GM10266 (cell line): ENCODE measurements around the gene SKI.

Source experiments
- DNase-seq: peaks from one replicate; pipeline ENCODE4 v3.0.0; 2012; ENCODE audit errors: extremely low spot score
- TF ChIP-seq, protein P1 (sequence below): IDR thresholded peaks from 2 replicates; pipeline ENCODE4 v1.5.1; 2012; ENCODE audit warnings: mild to moderate bottlenecking, low read depth; ENCODE audit not compliant: control insufficient read depth, insufficient read depth; ENCODE audit errors: missing control alignments

Gene SKI

DNA sequence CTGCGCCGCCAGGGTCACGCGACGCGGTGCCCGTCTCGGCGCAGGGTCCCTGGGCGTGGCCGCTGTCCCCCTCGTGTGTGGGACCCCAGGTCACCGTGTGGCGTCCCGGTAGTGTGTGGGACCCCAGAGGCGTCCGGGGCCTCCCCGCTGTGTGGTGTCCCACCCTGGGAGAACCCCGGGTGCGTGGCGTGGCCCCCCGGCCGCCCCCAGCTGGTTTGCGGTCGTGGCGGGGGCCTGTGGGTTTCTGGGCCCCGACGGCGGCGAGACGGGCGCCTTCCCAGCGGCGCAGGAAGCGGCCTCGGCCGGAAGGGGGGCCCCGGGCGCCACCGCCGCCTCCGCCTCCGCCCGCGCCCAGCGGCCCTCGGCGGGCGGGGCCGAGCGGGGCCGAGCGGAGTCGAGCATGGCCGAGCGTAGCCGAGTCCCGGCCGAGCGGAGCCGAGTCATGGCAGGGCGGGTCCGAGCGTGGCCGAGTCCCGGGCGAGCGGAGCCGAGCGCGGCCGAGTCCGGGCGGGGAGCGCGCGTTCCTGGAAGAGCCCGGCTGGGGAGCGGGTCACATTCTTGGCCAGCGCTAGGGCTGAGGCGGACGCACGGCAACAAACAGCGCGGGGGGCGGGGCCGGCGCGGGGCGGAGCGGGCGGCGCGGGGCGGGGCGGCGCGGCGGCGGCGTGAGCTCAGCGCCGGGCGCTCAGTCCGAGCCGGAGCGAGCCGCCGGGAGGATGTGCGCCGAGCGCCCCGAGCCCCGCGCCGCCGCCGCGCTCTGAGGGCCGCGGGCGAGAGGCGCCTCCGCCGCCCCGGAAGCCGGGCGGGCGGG, 568 bp upstream of the SKI start:
- TF ChIP-seq, protein P1, sequence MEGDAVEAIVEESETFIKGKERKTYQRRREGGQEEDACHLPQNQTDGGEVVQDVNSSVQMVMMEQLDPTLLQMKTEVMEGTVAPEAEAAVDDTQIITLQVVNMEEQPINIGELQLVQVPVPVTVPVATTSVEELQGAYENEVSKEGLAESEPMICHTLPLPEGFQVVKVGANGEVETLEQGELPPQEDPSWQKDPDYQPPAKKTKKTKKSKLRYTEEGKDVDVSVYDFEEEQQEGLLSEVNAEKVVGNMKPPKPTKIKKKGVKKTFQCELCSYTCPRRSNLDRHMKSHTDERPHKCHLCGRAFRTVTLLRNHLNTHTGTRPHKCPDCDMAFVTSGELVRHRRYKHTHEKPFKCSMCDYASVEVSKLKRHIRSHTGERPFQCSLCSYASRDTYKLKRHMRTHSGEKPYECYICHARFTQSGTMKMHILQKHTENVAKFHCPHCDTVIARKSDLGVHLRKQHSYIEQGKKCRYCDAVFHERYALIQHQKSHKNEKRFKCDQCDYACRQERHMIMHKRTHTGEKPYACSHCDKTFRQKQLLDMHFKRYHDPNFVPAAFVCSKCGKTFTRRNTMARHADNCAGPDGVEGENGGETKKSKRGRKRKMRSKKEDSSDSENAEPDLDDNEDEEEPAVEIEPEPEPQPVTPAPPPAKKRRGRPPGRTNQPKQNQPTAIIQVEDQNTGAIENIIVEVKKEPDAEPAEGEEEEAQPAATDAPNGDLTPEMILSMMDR = no peak
- peak; percentile 100 for DNase-seq

DNA sequence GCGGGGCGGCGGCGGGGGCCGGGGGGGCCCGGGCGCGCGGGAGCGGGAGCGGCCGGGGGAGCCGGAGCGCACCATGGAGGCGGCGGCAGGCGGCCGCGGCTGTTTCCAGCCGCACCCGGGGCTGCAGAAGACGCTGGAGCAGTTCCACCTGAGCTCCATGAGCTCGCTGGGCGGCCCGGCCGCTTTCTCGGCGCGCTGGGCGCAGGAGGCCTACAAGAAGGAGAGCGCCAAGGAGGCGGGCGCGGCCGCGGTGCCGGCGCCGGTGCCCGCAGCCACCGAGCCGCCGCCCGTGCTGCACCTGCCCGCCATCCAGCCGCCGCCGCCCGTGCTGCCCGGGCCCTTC, 546 bp downstream of the SKI start:
- DNase-seq = peak; percentile 66
- TF ChIP-seq, protein P1 = no peak

DNA sequence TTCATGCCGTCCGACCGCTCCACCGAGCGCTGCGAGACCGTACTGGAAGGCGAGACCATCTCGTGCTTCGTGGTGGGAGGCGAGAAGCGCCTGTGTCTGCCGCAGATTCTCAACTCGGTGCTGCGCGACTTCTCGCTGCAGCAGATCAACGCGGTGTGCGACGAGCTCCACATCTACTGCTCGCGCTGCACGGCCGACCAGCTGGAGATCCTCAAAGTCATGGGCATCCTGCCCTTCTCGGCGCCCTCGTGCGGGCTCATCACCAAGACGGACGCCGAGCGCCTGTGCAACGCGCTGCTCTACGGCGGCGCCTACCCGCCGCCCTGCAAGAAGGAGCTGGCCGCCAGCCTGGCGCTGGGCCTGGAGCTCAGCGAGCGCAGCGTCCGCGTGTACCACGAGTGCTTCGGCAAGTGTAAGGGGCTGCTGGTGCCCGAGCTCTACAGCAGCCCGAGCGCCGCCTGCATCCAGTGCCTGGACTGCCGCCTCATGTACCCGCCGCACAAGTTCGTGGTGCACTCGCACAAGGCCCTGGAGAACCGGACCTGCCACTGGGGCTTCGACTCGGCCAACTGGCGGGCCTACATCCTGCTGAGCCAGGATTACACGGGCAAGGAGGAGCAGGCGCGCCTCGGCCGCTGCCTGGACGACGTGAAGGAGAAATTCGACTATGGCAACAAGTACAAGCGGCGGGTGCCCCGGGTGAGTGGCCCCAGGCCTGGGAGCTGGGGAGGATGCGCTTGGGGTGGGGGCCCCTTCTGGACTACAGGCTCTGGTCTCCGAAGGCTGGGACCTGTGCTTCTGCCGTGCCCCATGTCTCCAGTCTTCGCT, 1.1 kb downstream of the SKI start:
- DNase-seq = peak; percentile 67
- TF ChIP-seq, protein P1 = peak; percentile 25

DNA sequence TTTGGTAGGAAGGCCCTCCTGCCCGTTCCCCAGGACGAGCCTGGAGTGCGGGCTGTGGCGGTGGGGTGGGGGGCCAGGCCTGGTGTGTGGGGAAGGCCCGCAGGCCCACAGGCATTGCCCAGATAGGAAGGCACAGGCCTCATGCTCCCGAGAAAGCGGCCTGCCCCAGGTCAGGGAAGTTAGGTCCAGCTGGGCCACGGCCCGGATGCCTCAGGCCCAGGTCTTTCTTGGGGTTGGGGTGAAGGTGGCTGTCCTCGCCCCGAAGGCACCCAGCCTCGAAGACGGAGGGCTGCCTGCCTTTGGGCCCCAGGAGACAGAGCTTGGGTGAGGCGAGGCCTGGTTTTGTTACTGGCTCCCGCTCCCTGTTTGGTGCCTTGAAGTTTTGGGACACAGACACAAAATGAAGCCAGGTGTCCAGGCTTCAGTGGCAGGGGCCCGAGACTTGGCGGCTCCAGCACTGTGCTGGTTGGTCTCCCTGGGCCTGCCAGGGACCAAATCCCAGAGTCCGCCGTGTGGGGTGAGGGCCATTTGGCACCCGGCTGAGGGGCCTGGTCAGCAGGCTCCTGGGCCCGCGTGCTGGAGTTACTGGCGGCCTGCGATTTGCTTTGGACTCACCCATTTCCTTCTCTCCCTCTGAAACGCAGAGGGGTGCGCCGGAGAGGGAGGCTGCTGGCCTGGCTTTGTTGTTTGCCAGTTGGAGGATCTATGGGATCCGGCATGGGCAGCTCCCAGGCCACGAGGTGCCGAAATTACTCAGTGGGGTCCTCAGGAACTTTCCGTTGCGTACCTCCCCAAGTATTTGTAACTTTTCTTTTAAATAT, 2.0 kb downstream of the SKI start:
- TF ChIP-seq, protein P1 = no peak
- no peak for DNase-seq

DNA sequence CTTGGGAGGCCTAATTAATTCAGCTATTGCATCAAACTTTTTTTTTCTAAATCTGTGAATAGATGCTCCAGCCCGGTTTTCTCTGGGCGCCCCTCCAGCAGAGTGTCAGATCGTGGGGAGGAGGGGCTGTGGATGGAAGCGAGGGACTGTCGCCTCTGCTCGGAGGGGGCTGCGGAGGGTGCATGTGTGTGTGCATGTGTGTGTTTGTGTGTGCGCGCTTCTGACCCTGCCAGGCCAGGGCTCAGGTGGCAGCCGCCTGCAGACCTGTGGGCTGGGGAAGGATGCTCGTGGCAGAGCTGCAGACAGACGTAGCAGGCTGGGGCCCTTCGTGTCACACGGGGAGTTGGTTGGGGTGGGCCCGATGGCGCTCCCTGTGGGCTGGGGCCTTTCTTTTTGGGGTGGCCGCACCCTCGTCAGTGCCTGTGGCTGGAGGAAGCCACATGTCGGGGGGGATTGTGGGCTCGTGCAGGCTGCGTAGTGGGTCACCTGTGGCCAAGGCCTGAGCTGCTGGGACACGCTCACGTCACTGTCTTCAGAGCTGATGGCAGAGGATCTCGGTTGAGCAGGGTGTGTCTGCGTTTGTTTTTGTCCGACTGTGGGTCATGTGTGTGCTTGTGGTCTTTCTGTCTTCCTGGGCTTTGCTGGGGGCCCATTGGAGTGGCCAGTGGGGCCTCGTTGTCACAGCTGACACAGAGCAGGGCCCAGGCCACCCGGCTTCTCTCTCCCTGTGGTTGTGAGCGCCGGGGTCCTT, 2.8 kb downstream of the SKI start:
- no peak for DNase-seq
- TF ChIP-seq, protein P1 = no peak

DNA sequence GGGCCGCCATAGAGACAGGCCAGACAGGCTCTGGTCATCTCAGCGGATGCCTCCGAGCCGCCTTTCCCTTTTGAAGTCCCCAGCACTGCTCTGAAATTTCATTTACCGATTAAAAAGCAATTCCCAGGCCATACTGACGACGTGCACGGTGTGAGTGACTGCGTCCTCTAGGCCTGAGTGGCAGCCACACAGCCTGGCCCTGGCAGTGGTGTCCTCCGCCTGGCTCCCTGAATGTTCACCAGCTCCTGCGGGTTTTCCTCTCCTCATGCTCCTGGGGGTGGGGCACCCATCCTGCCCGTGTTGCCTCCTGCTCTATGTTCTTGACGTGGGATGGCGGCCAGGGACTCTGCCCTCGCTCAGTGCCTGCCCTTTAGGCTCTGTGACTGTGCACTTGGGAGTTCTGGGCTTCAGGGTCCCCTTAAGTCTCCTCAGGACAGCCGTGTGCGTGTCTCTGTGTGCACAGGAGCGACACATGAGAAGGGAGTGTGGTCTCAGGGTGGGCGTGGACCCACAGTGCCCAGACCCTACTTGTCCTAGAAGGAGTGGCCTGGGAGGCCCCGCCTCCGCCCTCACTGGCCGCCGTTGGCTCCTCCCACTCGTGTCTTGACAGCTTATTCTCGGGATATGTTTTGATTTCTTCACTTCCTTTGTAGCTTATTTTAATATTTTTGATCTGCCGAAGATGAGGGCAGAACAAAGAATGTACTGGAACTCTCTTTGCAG, 3.6 kb downstream of the SKI start:
- TF ChIP-seq, protein P1 = no peak
- no peak for DNase-seq
